ENCODE data around the gene ASCL2.

The ASCL2 gene

GRCh38 chr11:2223153-2223794, 47.1 kb downstream of the ASCL2 start:
- no peak for DNase-seq

DNA sequence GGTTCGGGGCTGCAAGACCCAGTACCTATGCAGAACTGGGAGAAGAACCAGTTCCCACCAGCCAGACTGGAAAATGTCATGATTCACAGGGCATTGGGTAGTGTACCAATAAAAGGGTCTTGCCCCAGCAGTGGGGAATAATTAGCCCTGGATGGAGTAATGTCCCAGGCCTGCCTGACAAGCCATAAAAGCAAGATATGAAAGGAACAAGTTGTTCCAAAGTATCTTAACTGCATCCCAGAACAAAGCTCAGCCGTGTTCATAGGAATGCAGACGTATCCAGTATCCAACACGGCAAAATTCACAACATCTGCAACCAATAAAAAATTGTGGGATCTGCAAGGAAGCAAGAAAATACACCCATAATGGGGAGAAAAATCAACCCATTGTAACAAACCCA, 47.9 kb downstream of the ASCL2 start:
- no peak for DNase-seq

GRCh38 chr11:2221591-2221990, 48.8 kb downstream of the ASCL2 start:
- DNase-seq: no peak

DNA sequence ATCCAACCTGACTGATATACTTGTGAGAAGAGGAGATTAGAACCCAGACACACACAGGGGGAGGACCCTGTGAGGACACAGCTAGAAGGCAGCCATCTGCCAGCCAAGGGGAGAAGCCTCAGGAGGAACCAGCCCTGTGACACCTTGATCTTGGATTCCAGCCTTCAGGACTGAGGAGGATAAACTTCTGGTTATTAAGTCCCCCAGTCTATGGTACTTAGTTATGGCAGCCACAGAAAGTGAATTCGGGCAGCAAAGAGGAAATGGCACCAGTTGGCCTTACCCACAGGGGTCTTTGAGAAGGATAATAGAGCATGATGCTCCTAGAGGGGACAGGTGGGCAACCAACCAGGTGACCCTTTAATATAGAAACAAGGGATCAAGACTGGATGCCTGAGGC, 49.4 kb downstream of the ASCL2 start:
- DNase-seq: no peak

GRCh38 chr11:2220173-2220771, 50.1 kb downstream of the ASCL2 start:
- DNase-seq: no peak

DNA sequence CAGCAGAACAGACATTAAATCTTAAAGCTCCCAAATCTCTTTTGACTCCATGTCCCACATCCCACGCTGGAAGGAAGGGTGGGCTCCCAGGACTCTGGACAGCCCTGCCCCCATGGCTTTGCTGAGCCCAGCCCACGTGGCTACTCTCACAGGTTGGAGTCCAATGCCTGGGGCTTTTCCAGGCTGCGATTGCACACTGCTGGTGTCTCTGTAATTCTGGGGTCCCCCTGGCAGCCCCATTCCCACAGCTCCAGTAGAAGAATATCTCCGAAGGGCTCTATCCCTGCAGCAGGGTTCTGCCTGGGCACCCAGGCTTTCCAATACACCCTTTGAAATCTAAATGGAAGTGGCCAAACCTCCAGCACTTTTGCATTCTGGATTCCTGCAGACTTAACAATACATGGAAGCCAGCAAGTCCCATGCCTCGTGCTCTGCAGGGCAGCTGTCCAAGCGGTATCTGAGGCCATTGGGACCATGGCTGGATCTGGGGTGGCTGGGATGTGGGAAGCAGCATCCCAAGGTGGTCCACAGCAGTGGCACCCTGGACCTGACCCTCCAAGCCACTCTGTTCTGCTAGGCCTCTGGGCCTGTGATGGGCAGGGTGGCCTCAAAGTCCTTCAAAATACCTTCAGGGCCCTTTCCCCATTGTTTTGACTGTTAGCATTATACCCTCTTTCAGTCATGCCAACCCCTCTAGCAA, 50.9 kb downstream of the ASCL2 start:
- no peak for DNase-seq
